Neural cell (in vitro differentiated cells): Measurements from ENCODE around the gene LGR4. TPM values are rescaled to one million over a fixed set of nuclear protein-coding genes. Genes with fewer than 3 reads are reported as not detected.

Experiments used
- H2AFZ ChIP-seq: fragments of 200-600, 300-800 bp; sonication (generic), shearing (Covaris generic); 2 replicates; pipeline ENCODE4 v1.6.0; 2014; ENCODE audit warnings: low read depth, mild to moderate bottlenecking, antibody characterized with exemption, low read length, moderate library complexity
- H3F3A ChIP-seq: fragments of 200-600 bp; shearing (Covaris generic); 2 replicates; pipeline ENCODE4 v1.6.1; 2016; ENCODE audit warnings: mild to moderate bottlenecking, moderate library complexity, mixed read lengths, antibody characterized with exemption, low read length; ENCODE audit not compliant: insufficient read depth, poor library complexity, severe bottlenecking
- H3K27ac ChIP-seq: fragments of 200-600, 300-800 bp; sonication (generic), shearing (Covaris generic); 2 replicates; pipeline ENCODE4 v1.5.1; 2014; ENCODE audit warnings: mild to moderate bottlenecking, low read length, moderate library complexity
- H3K27me3 ChIP-seq: fragments of 300-800, 200-600 bp; sonication (generic), shearing (Covaris generic); 2 replicates; pipeline ENCODE4 v1.6.0; 2014; ENCODE audit warnings: mild to moderate bottlenecking, low read depth, low read length, moderate library complexity; ENCODE audit not compliant: insufficient read depth
- H3K36me3 ChIP-seq: fragments of 300-800, 200-600 bp; sonication (generic), shearing (Covaris generic); 2 replicates; pipeline ENCODE4 v1.5.1; 2014; ENCODE audit warnings: mild to moderate bottlenecking, antibody characterized with exemption, low read length, moderate library complexity; ENCODE audit not compliant: insufficient read depth
- H3K4me2 ChIP-seq: fragments of 300-800, 200-600 bp; sonication (generic), shearing (Covaris generic); 2 replicates; pipeline ENCODE4 v1.6.0; 2014; ENCODE audit warnings: mild to moderate bottlenecking, low read length
- H3K4me3 ChIP-seq: fragments of 300-800, 200-600 bp; sonication (generic), shearing (Covaris generic); 2 replicates; pipeline ENCODE4 v1.5.1; 2014; ENCODE audit warnings: mild to moderate bottlenecking, low read length, moderate library complexity
- H3K79me2 ChIP-seq: fragments of 200-600 bp; shearing (Covaris generic); replicated peaks from 2 replicates; pipeline ENCODE4 v1.6.0; 2014; ENCODE audit warnings: mild to moderate bottlenecking, low read length, moderate library complexity; ENCODE audit not compliant: insufficient read depth
- H3K9ac ChIP-seq: fragments of 300-800, 200-600 bp; sonication (generic), shearing (Covaris generic); 2 replicates; pipeline ENCODE4 v1.6.1; 2016; ENCODE audit warnings: mild to moderate bottlenecking, low read length, mixed read lengths
- H3K9me2 ChIP-seq: fragments of 200-600 bp; shearing (Covaris generic); 2 replicates; pipeline ENCODE4 v1.6.1; 2016; ENCODE audit warnings: mild to moderate bottlenecking, low read length, mixed read lengths; ENCODE audit not compliant: insufficient read depth
- H3K9me3 ChIP-seq: fragments of 200-600, 300-800 bp; sonication (generic), shearing (Covaris generic); 2 replicates; pipeline ENCODE4 v1.6.1; 2016; ENCODE audit warnings: mild to moderate bottlenecking, mixed run types, low read length, moderate library complexity, mixed read lengths
- H4K20me1 ChIP-seq: fragments of 200-600 bp; shearing (Covaris generic); 2 replicates; pipeline ENCODE4 v1.6.1; 2016; ENCODE audit warnings: mild to moderate bottlenecking, mixed run types; ENCODE audit not compliant: insufficient read depth
- EP300 ChIP-seq: fragments of 450-650 bp; conservative IDR thresholded peaks from 2 replicates; pipeline ENCODE4 v1.6.1; 2014; ENCODE audit warnings: antibody characterized with exemption, mild to moderate bottlenecking, moderate library complexity; ENCODE audit not compliant: poor library complexity, severe bottlenecking
- EZH2 ChIP-seq: fragments of 200-600, 300-800 bp; shearing (Covaris generic), sonication (generic); IDR thresholded peaks from 2 replicates; pipeline ENCODE4 v1.6.1; 2014; ENCODE audit warnings: antibody characterized with exemption, low read length, borderline replicate concordance, mild to moderate bottlenecking; ENCODE audit not compliant: insufficient read depth, poor library complexity, severe bottlenecking
- MXI1 ChIP-seq: fragments of 450-650 bp; conservative IDR thresholded peaks from 2 replicates; pipeline ENCODE4 v1.6.1; 2014; ENCODE audit warnings: antibody characterized with exemption, mild to moderate bottlenecking; ENCODE audit not compliant: poor library complexity, severe bottlenecking
- POLR2AphosphoS5 ChIP-seq: IDR thresholded peaks from 2 replicates; pipeline ENCODE4 v1.6.1; 2012
- RAD21 ChIP-seq: fragments of 450-650 bp; conservative IDR thresholded peaks from 2 replicates; pipeline ENCODE4 v1.6.1; 2014; ENCODE audit warnings: antibody characterized with exemption, mild to moderate bottlenecking, moderate library complexity
- SMC3 ChIP-seq: fragments of 450-650 bp; conservative IDR thresholded peaks from 2 replicates; pipeline ENCODE4 v1.6.1; 2014; ENCODE audit warnings: antibody characterized with exemption, mild to moderate bottlenecking, moderate library complexity; ENCODE audit not compliant: poor library complexity
- TAF1 ChIP-seq: IDR thresholded peaks from 2 replicates; pipeline ENCODE4 v1.6.1; 2012; ENCODE audit warnings: low read depth
- polyA plus RNA-seq: library from polyadenylated mRNA; depleted of rRNA; stranded (reverse); fragments of >200 nt; gene quantifications from 2 replicates; pipeline ENCODE4 v1.2.3, GENCODE V29; 2014
- TF ChIP-seq, protein P1 (sequence below): IDR thresholded peaks from 2 replicates; pipeline ENCODE4 v1.6.1; 2012; ENCODE audit warnings: borderline replicate concordance
- TF ChIP-seq, protein P2 (sequence below): fragments of 450-650 bp; IDR thresholded peaks from 2 replicates; pipeline ENCODE4 v1.5.1; 2014; ENCODE audit warnings: antibody characterized with exemption, mild to moderate bottlenecking, moderate library complexity; ENCODE audit not compliant: poor library complexity, severe bottlenecking

Gene LGR4
- polyA plus RNA-seq, 1 donor from 2014 or later: 11.2 TPM

DNA sequence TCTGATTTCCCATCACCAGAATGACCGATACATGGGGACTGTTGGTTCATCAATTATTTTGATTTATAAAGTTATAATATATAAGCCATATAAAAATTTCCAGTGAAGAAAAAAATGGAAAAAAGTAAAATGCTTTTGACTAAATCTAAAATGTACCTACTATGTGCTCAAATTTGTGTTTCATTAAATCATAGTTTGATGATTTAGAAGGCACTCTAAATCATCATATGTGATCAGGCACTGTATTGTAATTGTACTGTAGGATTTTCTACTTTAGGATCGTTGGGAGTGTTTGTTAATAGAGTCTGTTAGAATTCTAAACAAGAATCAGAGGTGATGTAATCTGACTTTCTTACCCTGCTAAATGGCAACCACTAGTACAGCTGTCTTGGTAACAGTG is 31.6 kb upstream of the LGR4 start:
- Histone ChIP-seq H3K27ac (no peak overlapping the region), H3F3A (peaks cover 2% of the 10 kb centered on the region), H4K20me1 (no peaks in the 10 kb centered on the region), H3K27me3 (no peaks in the 10 kb centered on the region), H3K9me3 (no peaks in the 10 kb centered on the region), H3K36me3 (peaks cover 9% of the 10 kb centered on the region), H3K4me3 (peak overlapping the region; percentile 77), H3K9ac (no peak overlapping the region), H3K4me2 (peak overlapping the region; percentile 23), H2AFZ (no peak overlapping the region), H3K9me2 (no peaks in the 10 kb centered on the region), H3K79me2 (peaks cover 36% of the 10 kb centered on the region)
- TF ChIP-seq EP300 (no peak), RAD21 (no peak), EZH2 (no peak), TAF1 (no peak), POLR2AphosphoS5 (no peak), SMC3 (no peak), MXI1 (no peak)
- TF ChIP-seq, protein P1, sequence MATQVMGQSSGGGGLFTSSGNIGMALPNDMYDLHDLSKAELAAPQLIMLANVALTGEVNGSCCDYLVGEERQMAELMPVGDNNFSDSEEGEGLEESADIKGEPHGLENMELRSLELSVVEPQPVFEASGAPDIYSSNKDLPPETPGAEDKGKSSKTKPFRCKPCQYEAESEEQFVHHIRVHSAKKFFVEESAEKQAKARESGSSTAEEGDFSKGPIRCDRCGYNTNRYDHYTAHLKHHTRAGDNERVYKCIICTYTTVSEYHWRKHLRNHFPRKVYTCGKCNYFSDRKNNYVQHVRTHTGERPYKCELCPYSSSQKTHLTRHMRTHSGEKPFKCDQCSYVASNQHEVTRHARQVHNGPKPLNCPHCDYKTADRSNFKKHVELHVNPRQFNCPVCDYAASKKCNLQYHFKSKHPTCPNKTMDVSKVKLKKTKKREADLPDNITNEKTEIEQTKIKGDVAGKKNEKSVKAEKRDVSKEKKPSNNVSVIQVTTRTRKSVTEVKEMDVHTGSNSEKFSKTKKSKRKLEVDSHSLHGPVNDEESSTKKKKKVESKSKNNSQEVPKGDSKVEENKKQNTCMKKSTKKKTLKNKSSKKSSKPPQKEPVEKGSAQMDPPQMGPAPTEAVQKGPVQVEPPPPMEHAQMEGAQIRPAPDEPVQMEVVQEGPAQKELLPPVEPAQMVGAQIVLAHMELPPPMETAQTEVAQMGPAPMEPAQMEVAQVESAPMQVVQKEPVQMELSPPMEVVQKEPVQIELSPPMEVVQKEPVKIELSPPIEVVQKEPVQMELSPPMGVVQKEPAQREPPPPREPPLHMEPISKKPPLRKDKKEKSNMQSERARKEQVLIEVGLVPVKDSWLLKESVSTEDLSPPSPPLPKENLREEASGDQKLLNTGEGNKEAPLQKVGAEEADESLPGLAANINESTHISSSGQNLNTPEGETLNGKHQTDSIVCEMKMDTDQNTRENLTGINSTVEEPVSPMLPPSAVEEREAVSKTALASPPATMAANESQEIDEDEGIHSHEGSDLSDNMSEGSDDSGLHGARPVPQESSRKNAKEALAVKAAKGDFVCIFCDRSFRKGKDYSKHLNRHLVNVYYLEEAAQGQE: no peak
- TF ChIP-seq, protein P2, sequence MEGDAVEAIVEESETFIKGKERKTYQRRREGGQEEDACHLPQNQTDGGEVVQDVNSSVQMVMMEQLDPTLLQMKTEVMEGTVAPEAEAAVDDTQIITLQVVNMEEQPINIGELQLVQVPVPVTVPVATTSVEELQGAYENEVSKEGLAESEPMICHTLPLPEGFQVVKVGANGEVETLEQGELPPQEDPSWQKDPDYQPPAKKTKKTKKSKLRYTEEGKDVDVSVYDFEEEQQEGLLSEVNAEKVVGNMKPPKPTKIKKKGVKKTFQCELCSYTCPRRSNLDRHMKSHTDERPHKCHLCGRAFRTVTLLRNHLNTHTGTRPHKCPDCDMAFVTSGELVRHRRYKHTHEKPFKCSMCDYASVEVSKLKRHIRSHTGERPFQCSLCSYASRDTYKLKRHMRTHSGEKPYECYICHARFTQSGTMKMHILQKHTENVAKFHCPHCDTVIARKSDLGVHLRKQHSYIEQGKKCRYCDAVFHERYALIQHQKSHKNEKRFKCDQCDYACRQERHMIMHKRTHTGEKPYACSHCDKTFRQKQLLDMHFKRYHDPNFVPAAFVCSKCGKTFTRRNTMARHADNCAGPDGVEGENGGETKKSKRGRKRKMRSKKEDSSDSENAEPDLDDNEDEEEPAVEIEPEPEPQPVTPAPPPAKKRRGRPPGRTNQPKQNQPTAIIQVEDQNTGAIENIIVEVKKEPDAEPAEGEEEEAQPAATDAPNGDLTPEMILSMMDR: no peak

DNA sequence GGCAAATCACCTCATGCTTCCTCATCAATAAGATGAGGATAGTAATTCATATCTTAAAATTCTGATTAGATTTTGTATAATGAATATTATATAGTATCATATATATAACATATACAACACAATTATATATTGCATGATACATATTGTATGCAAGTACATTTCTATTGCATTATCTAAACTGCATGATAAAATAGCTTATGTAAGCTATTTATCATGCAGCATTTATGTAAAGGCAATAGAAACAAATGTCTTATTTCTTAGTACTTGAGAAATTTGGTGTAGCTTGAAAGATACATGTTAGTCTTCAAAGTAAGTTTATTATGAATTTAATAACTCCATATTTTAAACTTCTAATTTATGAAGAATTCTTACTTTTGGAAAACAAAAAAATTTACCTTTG is 28.5 kb upstream of the LGR4 start:
- Histone ChIP-seq H3K79me2 (peaks cover 41% of the 10 kb centered on the region), H3K4me2 (no peak overlapping the region), H3K9me3 (no peaks in the 10 kb centered on the region), H3K27ac (no peak overlapping the region), H3K27me3 (no peaks in the 10 kb centered on the region), H3K36me3 (peaks cover 9% of the 10 kb centered on the region), H3K9ac (no peak overlapping the region), H3F3A (peaks cover 2% of the 10 kb centered on the region), H3K9me2 (no peaks in the 10 kb centered on the region), H3K4me3 (no peak overlapping the region), H2AFZ (no peak overlapping the region), H4K20me1 (peaks cover 2% of the 10 kb centered on the region)
- TF ChIP-seq, protein P1: no peak
- TF ChIP-seq EZH2: no peak
- TF ChIP-seq, protein P2: no peak
- no peak for TF ChIP-seq POLR2AphosphoS5
- no peak for TF ChIP-seq SMC3
- no peak for TF ChIP-seq EP300
- no peak for TF ChIP-seq TAF1
- no peak for TF ChIP-seq MXI1
- no peak for TF ChIP-seq RAD21
